Fibroblast of lung (primary cell): Measurements from ENCODE around the gene SUPT3H. TPM values are rescaled to one million over a fixed set of nuclear protein-coding genes. Genes with fewer than 3 reads are reported as not detected.

Experiments used
- DNase-seq, 2 donors: peaks; one replicate each; pipeline versions ENCODE4 v3.0.0 to v3.0.0-alpha.2; 2010; ENCODE audit warnings: low read depth in 2 of 2
- H2AFZ ChIP-seq: 2 replicates; pipeline ENCODE4 v1.5.1; 2012; ENCODE audit warnings: low read length, control low read depth, inconsistent platforms
- H3K27ac ChIP-seq: 2 replicates; pipeline ENCODE4 v1.5.1; 2011; ENCODE audit warnings: low read length, control low read depth; ENCODE audit not compliant: insufficient read depth
- H3K27me3 ChIP-seq: 2 replicates; pipeline ENCODE4 v1.5.1; 2011; ENCODE audit warnings: mild to moderate bottlenecking, low read length; ENCODE audit not compliant: control insufficient read depth, insufficient read depth
- H3K36me3 ChIP-seq: 2 replicates; pipeline ENCODE4 v1.5.1; 2011; ENCODE audit warnings: low read length; ENCODE audit not compliant: control insufficient read depth, insufficient read depth
- H3K4me1 ChIP-seq: 2 replicates; pipeline ENCODE4 v1.5.1; 2011; ENCODE audit warnings: low read length; ENCODE audit not compliant: control insufficient read depth, insufficient read depth; ENCODE audit errors: extremely low read depth
- H3K4me2 ChIP-seq: 2 replicates; pipeline ENCODE4 v1.5.1; 2011; ENCODE audit warnings: low read length, control low read depth; ENCODE audit not compliant: insufficient read depth; ENCODE audit errors: extremely low read depth
- H3K4me3 ChIP-seq, 4 experiments: fragments of 200-600 bp in 1 of 4; sonication (generic) in 1 of 4; replicated peaks in 1 of 4; 2 replicates each; pipeline ENCODE4 v1.5.1; 2011 to 2016; ENCODE audit warnings: low read length in 4 of 4, low read depth in 3 of 4, mild to moderate bottlenecking in 3 of 4, control low read depth in 2 of 4, inconsistent platforms in 1 of 4, mixed read lengths in 1 of 4; ENCODE audit not compliant: insufficient read depth in 1 of 4; ENCODE audit errors: control extremely low read depth in 1 of 4
- H3K79me2 ChIP-seq: 2 replicates; pipeline ENCODE4 v1.5.1; 2012; ENCODE audit warnings: mild to moderate bottlenecking, low read length, inconsistent platforms; ENCODE audit not compliant: control insufficient read depth, insufficient read depth
- H3K9ac ChIP-seq: 2 replicates; pipeline ENCODE4 v1.5.1; 2011; ENCODE audit warnings: mild to moderate bottlenecking, low read length, control low read depth; ENCODE audit not compliant: insufficient read depth
- H3K9me3 ChIP-seq: 2 replicates; pipeline ENCODE4 v1.5.1; 2012; ENCODE audit warnings: low read depth, low read length; ENCODE audit not compliant: control insufficient read depth, insufficient read depth
- H4K20me1 ChIP-seq: 2 replicates; pipeline ENCODE4 v1.5.1; 2011; ENCODE audit warnings: low read length; ENCODE audit not compliant: control insufficient read depth, insufficient read depth; ENCODE audit errors: extremely low read depth
- CTCF ChIP-seq, 2 donors: IDR thresholded peaks in 1 of 2; conservative IDR thresholded peaks in 1 of 2; 1 replicate in 1 of 2; 2 replicates in 1 of 2; pipeline ENCODE4 v1.5.1; 2011 to 2012; ENCODE audit warnings: low read length in 2 of 2, control low read depth in 1 of 2, inconsistent platforms in 1 of 2, low read depth in 1 of 2, mild to moderate bottlenecking in 1 of 2
- EZH2 ChIP-seq: IDR thresholded peaks from 2 replicates; pipeline ENCODE4 v1.5.1; 2012; ENCODE audit warnings: low read length, control low read depth, mild to moderate bottlenecking; ENCODE audit errors: missing control alignments
- polyA plus RNA-seq, 2 donors: library from polyadenylated mRNA; depleted of rRNA in 1 of 2; stranded (reverse) in 1 of 2; unstranded in 1 of 2; fragments of >200 nt; gene quantifications; 2 replicates each; pipeline ENCODE4 v1.2.1, GENCODE V29; 2011 to 2012; ENCODE audit warnings: missing spikeins in 1 of 2
- total RNA-seq: library from RNA; depleted of rRNA; stranded (reverse); fragments of >200 nt; gene quantifications from 2 replicates; pipeline ENCODE4 v1.2.1, GENCODE V29; 2014

SUPT3H gene
- total and polyA plus RNA-seq, 2 donors (not counting 1 experiment from before 2014, with no cell fraction given), result 8.3 to 8.5 TPM

GRCh38 chr6:45328523-45328922 lies 49.2 kb downstream of the SUPT3H start:
- H2AFZ ChIP-seq, result no peak overlapping the region
- H3K9ac ChIP-seq, result no peak overlapping the region
- H3K27me3 ChIP-seq, result no peaks in the 10 kb centered on the region
- no peak overlapping the region for H3K27ac ChIP-seq
- peak overlapping the region in 2 of 4 experiments; percentile 43 to 46 for H3K4me3 ChIP-seq
- no peaks in the 10 kb centered on the region for H3K36me3 ChIP-seq
- no peaks in the 10 kb centered on the region for H3K9me3 ChIP-seq
- H3K79me2 ChIP-seq, result no peaks in the 10 kb centered on the region
- DNase-seq, result no peak
- TF ChIP-seq EZH2 (no peak), CTCF (conservative IDR thresholded peaks at IDR 0.05 in 1 of 2, IDR thresholded peaks at IDR 0.05 in 1 of 2; ENCODE audit: low read depth in 1 of 2, low read length in 2 of 2) (no peak)
- H3K4me1 ChIP-seq, result no peaks in the 10 kb centered on the region
- peak overlapping the region; percentile 47 for H3K4me2 ChIP-seq
- H4K20me1 ChIP-seq, result no peaks in the 10 kb centered on the region

- H3K4me2 ChIP-seq, result peak within 1 kb of the TSS; percentile 47
- H4K20me1 ChIP-seq, result no peaks in the 10 kb centered on the region
- no peaks in the 10 kb centered on the region for H3K27me3 ChIP-seq
- no peaks in the 10 kb centered on the region for H3K4me1 ChIP-seq
- DNase-seq, result peak; percentile 91 to 99
- no peaks in the 10 kb centered on the region for H3K79me2 ChIP-seq
- H3K9ac ChIP-seq, result no peak within 1 kb of the TSS
- H3K4me3 ChIP-seq, result peak within 1 kb of the TSS in 2 of 4 experiments; percentile 43 to 46
- H3K9me3 ChIP-seq, result no peaks in the 10 kb centered on the region
- TF ChIP-seq CTCF (conservative IDR thresholded peaks at IDR 0.05 in 1 of 2, IDR thresholded peaks at IDR 0.05 in 1 of 2; ENCODE audit: low read depth in 1 of 2, low read length in 2 of 2) (no peak), EZH2 (no peak)
- no peaks in the 10 kb centered on the region for H3K36me3 ChIP-seq
- H2AFZ ChIP-seq, result peak within 1 kb of the TSS; percentile 68
- H3K27ac ChIP-seq, result no peak within 1 kb of the TSS
Measured at GRCh38 chr6:45327956-45328522, 49.7 kb downstream of the SUPT3H start, which contains the start of gene RUNX2. Gene RUNX2 (plus strand): TSS chr6:45328330. CDS start chr6:45328727, 397 bp downstream.

- Histone ChIP-seq H3K27ac (no peak overlapping the region), H3K9ac (no peak overlapping the region), H3K9me3 (no peaks in the 10 kb centered on the region), H3K27me3 (no peaks in the 10 kb centered on the region), H3K4me1 (no peaks in the 10 kb centered on the region), H3K79me2 (no peaks in the 10 kb centered on the region), H3K4me3 (no peak overlapping the region), H2AFZ (no peak overlapping the region), H3K36me3 (no peaks in the 10 kb centered on the region), H3K4me2 (no peak overlapping the region), H4K20me1 (no peaks in the 10 kb centered on the region)
- no peak for TF ChIP-seq EZH2
- TF ChIP-seq CTCF (conservative IDR thresholded peaks at IDR 0.05 in 1 of 2, IDR thresholded peaks at IDR 0.05 in 1 of 2; ENCODE audit: low read depth in 1 of 2, low read length in 2 of 2), result no peak
- DNase-seq, result no peak
Measured at GRCh38 chr6:45326698-45327417, 50.9 kb downstream of the SUPT3H start.
